ENCODE data around the gene ARL4D. TPM values are rescaled to one million over a fixed set of nuclear protein-coding genes. Genes with fewer than 3 reads are reported as not detected.

Gene ARL4D
- total and polyA plus RNA-seq, 12 donors, result 2.5 to 13.5 (median 4.1) TPM

- H3K4me1 ChIP-seq, result no peaks in the 10 kb centered on the region
- no peaks in the 10 kb centered on the region for H3K36me3 ChIP-seq
- DNase-seq (no peak), ATAC-seq (no peak)
- H3K27ac ChIP-seq, result no peak overlapping the region
- 93 to 94% methylated on average over 5 of the region's 5 CpGs for WGBS, 2 donors
- H3K4me3 ChIP-seq, result no peak overlapping the region
- no peak for TF ChIP-seq CTCF (IDR thresholded peaks at IDR 0.05)
- H3K9me3 ChIP-seq, result peaks cover 0 to 22% (median 6%) of the 10 kb centered on the region in 11 donors
- intact Hi-C loops (cut with DNase I), result no loop called here
- H3K27me3 ChIP-seq, result no peaks in the 10 kb centered on the region
These were observed 17.2 kb upstream of the ARL4D start for GRCh38 chr17:43381621-43382020.

- H3K36me3 ChIP-seq, result no peaks in the 10 kb centered on the region
- ATAC-seq (no peak), DNase-seq (no peak)
- H3K27ac ChIP-seq, result no peak overlapping the region
- H3K27me3 ChIP-seq, result no peaks in the 10 kb centered on the region
- peaks cover 0 to 22% (median 6%) of the 10 kb centered on the region in 11 donors for H3K9me3 ChIP-seq
- TF ChIP-seq CTCF (IDR thresholded peaks at IDR 0.05), result no peak
- H3K4me3 ChIP-seq, result no peak overlapping the region
- intact Hi-C loops (cut with DNase I), result no loop called here
- H3K4me1 ChIP-seq, result peaks cover 0 to 10% (median 5%) of the 10 kb centered on the region in 9 donors
- 92 to 94% methylated on average over 2 of the region's 2 CpGs for WGBS, 2 donors
These were observed 16.0 kb upstream of the ARL4D start for GRCh38 chr17:43382776-43383175.

- Histone ChIP-seq H3K27me3 (no peaks in the 10 kb centered on the region), H3K4me1 (peaks cover 0 to 12% (median 5%) of the 10 kb centered on the region in 9 donors), H3K36me3 (no peaks in the 10 kb centered on the region), H3K4me3 (no peak overlapping the region), H3K27ac (no peak overlapping the region), H3K9me3 (peaks cover 0 to 22% (median 6%) of the 10 kb centered on the region in 11 donors)
- ATAC-seq (no peak), DNase-seq (no peak)
- WGBS, 2 donors, result 91% methylated on average over 3 of the region's 3 CpGs
- TF ChIP-seq CTCF (IDR thresholded peaks at IDR 0.05), result no peak
- intact Hi-C loops (cut with DNase I), result no loop called here
These were observed 15.4 kb upstream of the ARL4D start for GRCh38 chr17:43383372-43383771.

GRCh38 chr17:43383826-43384475, 14.8 kb upstream of the ARL4D start:
- WGBS, 2 donors, result 68 to 72% methylated on average over 9 of the region's 9 CpGs
- intact Hi-C loops (cut with DNase I), result no loop called here

More at GRCh38 chr17:43383826-43384475, 14.8 kb upstream of the ARL4D start:
- H3K27me3 ChIP-seq, result no peaks in the 10 kb centered on the region
- no peak overlapping the region for H3K27ac ChIP-seq
- H3K36me3 ChIP-seq, result no peaks in the 10 kb centered on the region
- no peak for DNase-seq
- peaks cover 0 to 22% (median 6%) of the 10 kb centered on the region in 11 donors for H3K9me3 ChIP-seq
- TF ChIP-seq CTCF (IDR thresholded peaks at IDR 0.05), result no peak
- H3K4me3 ChIP-seq, result no peak overlapping the region
- H3K4me1 ChIP-seq, result peaks cover 0 to 12% (median 5%) of the 10 kb centered on the region in 9 donors
- no peak for ATAC-seq
